Transverse colon (tissue), 4 donors: ENCODE measurements around the gene WASF2.

ENCODE experiments used
- EP300 ChIP-seq: sonication (generic); formaldehyde crosslinking; IDR thresholded peaks from one replicate; pipeline ENCODE4 v1.6.1; 2017; ENCODE audit warnings: antibody characterized with exemption, low read depth
- POLR2A ChIP-seq: fragments of 450-650 bp; IDR thresholded peaks from one replicate; pipeline ENCODE4 v1.6.1; 2016; ENCODE audit warnings: antibody characterized with exemption, mild to moderate bottlenecking, moderate library complexity
- POLR2AphosphoS5 ChIP-seq, 3 donors: sonication (generic); formaldehyde crosslinking; IDR thresholded peaks; one replicate each; pipeline ENCODE4 v1.6.1; 2016; ENCODE audit warnings: antibody characterized with exemption in 3 of 3
- TF ChIP-seq, protein P1 (sequence below), 5 experiments: fragments of 200-600 bp in 3 of 5; fragments of 450-650 bp in 2 of 5; sonication (generic) in 3 of 5; IDR thresholded peaks; 1 replicate in 2 of 5; 2 replicates in 3 of 5; pipeline ENCODE4 v1.5.1; 2016 to 2017; ENCODE audit warnings: antibody characterized with exemption in 5 of 5, inconsistent platforms in 3 of 5, mild to moderate bottlenecking in 2 of 5, moderate library complexity in 1 of 5

DNA sequence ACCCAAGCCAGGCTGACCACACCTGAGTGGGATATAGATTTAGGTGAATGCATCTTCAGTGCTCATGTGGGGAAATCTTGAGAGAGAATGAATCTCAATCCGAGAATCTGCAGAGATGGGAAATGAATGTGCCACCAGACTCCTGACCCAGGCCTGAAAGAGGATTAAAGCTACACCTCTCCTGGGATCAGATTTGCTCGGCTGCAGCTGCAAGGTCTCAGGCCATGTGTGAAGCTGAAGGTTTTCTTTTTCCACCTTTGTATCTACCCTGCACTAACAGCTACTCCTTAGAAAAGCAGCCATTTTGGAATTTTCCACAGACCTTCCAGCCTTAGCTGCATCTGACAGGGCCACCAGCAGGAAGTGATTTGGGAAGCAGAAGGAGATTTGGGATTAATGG is 79.3 kb downstream of the WASF2 start:
- TF ChIP-seq, protein P1, sequence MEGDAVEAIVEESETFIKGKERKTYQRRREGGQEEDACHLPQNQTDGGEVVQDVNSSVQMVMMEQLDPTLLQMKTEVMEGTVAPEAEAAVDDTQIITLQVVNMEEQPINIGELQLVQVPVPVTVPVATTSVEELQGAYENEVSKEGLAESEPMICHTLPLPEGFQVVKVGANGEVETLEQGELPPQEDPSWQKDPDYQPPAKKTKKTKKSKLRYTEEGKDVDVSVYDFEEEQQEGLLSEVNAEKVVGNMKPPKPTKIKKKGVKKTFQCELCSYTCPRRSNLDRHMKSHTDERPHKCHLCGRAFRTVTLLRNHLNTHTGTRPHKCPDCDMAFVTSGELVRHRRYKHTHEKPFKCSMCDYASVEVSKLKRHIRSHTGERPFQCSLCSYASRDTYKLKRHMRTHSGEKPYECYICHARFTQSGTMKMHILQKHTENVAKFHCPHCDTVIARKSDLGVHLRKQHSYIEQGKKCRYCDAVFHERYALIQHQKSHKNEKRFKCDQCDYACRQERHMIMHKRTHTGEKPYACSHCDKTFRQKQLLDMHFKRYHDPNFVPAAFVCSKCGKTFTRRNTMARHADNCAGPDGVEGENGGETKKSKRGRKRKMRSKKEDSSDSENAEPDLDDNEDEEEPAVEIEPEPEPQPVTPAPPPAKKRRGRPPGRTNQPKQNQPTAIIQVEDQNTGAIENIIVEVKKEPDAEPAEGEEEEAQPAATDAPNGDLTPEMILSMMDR (IDR thresholded peaks at IDR 0.05): no peak
- TF ChIP-seq POLR2AphosphoS5 (IDR thresholded peaks at IDR 0.05): no peak
- TF ChIP-seq EP300: no peak
- TF ChIP-seq POLR2A: no peak
